Measurements from ENCODE around the gene BBS1. TPM values are rescaled to one million over a fixed set of nuclear protein-coding genes. Genes with fewer than 3 reads are reported as not detected.

The BBS1 gene
- total RNA-seq, 1 donor from 2014 or later: 120 TPM

DNA sequence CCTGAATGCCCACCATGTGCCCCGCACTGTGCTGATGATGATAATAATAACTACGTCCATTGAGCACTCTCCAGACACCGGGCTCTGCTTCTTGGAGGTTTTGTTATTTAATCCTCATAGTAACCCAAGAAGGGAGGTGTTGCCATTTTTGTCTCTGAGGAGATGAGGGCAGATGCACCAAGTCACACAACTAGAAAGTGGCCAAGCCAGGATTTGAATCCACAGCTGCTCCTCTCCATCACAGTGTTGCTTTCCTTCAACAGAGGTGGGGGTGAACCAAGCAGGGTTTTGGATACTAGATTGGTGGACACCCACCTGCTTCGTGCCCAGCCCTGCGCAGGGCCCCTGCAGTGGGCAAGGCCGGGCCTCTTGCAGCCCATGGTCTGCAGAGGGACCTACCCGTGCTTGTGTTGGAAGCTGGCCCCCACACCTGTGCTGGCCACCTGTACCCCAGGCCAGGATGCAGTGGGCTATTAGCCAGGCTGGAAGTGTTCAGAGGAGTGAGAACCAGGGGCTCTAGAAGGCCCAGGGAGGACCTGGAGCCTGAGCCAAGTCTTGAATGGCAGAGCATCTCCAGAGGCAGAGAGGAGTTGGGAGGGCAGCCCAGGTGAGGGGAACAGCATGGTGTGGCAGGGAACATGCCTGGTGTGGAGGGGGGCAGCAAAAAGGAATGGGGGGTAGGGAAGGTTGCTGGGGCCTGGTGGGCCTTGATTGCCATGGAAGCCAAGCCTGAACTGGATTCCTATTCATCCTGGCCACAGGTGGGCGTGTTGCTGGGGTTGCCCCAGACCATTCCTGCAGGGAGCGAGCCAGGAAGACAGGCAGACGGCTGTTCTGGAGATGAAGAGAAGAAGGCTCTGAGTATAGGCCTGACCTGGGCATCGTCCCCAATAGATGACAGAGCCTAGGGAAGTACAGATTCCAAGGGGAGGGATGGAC, 32.9 kb upstream of the BBS1 start:
- DNase-seq (ENCODE audit: low read depth): no peak

GRCh38 chr11:66478729-66479393, 31.6 kb upstream of the BBS1 start:
- no peak for DNase-seq (ENCODE audit: low read depth)

GRCh38 chr11:66479394-66480116, 30.9 kb upstream of the BBS1 start:
- peak; percentile 71 for DNase-seq (ENCODE audit: low read depth)

- DNase-seq (ENCODE audit: low read depth): peak; percentile 85
Observed at GRCh38 chr11:66480117-66480938, 30.1 kb upstream of the BBS1 start, which contains the start of gene DPP3. Gene DPP3, plus strand, starts transcription at chr11:66480434. Its CDS starts 1,767 bp downstream, at chr11:66482201.

DNA sequence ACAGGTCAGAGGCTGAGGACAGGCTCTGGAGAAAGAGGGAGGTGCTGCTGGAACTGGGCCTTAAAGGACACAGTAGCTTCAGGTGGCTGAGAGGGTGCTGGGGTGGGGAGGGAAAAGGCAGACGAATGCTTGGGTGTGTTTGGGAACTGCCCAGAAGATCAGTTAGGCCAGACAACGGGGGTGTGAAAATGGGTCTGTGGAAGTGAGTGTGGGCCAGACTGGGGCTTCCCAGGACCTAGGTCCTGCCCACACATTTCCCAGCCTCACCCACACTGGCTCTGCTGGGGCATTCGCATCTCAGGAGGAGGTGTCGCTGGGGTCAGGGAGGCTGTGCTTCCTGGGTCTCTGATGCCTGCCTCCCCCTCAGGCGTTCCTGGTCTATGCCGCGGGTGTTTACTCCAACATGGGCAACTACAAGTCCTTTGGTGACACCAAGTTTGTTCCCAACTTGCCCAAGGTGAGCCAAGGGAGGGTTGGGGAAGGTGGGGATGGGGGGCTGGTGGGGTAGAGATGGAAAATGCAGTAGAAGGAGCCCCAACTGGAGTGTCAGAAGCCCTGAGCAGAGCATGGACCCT, 25.5 kb upstream of the BBS1 start:
- no peak for DNase-seq (ENCODE audit: low read depth)

DNA sequence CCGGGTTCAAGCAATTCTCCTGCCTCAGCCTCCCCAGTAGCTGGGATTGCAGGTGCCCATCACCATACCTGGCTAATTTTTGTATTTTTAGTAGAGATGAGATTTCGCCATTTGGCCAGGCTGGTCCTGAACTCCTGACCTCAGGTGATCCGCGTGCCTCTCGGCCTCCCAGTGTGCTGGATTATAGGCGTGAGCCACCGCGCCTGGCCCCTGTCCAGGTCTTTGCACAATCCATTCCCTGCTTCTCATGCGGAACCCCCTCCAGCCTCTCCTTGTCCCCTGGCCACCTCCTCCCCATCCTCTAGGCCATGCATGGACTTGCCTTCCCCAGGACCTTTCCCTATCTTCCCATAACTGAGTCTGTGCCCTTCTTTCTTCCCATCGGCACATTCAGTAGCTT, 21.5 kb upstream of the BBS1 start:
- no peak for DNase-seq (ENCODE audit: low read depth)

DNA sequence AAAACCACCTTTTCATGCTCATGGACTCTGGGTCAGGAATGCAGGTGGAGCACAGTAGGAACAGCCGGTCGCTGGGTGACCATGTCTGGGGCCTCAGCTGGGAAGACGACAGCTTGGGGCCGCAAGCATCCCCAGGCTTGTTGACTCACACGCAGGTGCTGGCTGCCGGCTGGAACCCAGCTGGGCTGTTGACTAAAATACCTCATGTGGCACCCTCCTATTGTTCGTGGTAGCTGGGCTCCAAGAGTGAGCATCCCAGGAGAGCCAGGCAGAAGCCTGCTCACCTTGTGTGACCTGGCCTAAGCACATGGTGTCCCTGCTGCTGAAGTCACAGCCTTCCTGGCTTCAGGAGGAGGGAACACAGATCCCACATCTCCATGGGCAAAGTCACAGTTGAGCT, 20.8 kb upstream of the BBS1 start:
- no peak for DNase-seq (ENCODE audit: low read depth)

DNA sequence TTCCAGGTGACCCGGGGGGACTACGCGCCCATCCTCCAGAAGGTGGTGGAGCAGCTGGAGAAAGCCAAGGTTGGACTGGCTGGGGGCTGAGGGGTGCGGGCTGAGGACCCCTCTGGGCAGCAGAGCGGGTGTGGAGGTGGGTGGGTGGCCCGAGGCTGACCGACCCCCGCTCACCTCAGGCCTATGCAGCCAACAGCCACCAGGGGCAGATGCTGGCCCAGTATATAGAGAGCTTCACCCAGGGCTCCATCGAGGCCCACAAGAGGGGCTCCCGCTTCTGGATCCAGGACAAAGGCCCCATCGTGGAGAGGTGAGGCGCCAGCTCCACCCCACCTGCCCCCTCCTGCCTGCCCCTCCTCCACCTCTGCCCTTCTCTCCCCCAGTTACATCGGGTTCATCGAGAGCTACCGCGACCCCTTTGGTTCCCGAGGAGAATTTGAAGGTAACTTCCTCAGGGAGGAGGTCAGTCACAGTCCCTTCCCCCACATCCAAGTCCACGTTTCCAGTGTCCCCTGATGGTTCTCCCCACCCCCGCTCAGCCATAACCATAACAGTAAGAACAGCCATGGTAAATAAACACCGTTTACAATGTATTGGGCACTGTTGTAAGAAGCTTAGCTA, 19.0 kb upstream of the BBS1 start:
- no peak for DNase-seq (ENCODE audit: low read depth)

GRCh38 chr11:66492161-66492865, 18.1 kb upstream of the BBS1 start:
- no peak for DNase-seq (ENCODE audit: low read depth)

DNA sequence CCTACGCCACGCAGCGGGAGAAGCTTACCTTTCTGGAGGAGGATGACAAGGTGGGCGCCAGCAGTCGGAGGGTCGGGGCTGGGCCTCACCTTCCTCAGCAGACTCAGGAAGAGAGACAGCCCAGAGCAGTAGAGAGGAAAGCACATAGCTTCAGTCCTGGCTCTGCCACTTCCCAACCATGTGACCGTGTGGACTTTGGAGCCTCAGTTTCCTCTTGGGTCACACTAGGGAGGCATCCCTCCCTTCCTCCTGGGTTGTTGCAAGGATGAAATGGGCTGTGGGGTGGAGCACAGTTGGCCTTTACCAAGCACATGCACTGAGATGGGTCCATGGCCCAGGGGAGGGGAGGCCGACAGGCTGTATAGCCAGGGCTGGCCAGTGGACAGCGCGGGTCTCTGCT, 17.3 kb upstream of the BBS1 start:
- no peak for DNase-seq (ENCODE audit: low read depth)

GRCh38 chr11:66494458-66494857, 16.0 kb upstream of the BBS1 start:
- no peak for DNase-seq (ENCODE audit: low read depth)

DNA sequence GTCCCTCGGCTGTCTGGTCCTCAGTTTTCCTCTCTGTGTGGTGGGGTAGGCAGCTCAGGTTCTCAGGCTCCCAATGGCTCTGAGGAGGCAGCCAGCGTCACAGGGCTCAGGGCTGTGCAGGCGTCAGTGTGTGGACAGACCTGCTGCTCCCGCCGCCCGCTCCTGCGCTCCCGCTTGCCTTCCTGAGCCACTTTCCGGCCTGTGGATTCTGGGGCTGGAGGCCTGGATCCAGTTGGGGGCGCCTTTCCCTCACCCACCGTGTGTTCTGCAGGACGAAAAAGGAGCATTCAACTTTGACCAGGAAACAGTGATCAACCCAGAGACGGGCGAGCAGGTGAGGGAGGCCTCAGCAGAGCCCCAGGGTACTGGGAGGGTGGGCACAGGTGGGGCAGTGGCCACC, 15.5 kb upstream of the BBS1 start:
- no peak for DNase-seq (ENCODE audit: low read depth)

DNA sequence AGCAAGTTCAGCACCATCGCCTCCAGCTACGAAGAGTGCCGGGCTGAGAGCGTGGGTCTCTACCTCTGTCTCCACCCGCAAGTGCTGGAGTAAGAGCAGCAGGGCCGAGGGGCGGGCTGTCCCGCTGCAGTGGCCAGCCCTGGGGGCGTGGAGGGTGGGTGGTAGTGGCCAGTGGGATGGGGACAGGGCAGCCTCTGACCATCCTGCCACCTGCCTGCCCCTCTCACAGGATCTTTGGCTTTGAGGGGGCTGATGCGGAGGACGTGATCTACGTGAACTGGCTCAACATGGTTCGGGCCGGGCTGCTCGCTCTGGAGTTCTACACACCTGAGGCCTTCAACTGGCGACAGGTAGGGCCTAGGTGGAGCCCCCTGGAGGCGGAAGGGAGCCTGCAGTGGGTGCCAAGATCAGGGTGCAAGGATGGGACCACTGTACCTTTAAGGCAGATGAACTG, 15.0 kb upstream of the BBS1 start:
- DNase-seq (ENCODE audit: low read depth): no peak

GRCh38 chr11:66497206-66497605, 13.2 kb upstream of the BBS1 start:
- DNase-seq (ENCODE audit: low read depth): no peak

DNA sequence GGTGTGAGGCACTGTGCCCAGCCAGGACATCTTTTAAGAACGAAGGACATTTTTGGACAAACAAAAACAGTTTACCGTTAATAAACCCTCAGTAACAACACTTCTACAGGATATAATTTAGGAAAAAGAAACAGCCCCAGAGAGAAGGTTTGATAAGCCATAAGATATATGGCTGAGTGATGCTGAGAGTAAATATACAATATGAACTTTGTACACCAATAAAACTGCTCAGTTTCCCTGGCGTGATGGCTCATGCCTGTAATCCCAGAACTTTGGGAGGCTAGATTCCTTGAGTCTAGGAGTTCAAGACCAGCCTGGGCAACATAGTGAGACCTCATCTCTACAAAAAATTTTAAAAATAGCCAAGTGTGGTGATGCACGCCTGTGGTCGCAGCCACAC, 11.9 kb upstream of the BBS1 start:
- DNase-seq (ENCODE audit: low read depth): no peak

GRCh38 chr11:66505276-66505816, 5.1 kb upstream of the BBS1 start:
- DNase-seq (ENCODE audit: low read depth): no peak

DNA sequence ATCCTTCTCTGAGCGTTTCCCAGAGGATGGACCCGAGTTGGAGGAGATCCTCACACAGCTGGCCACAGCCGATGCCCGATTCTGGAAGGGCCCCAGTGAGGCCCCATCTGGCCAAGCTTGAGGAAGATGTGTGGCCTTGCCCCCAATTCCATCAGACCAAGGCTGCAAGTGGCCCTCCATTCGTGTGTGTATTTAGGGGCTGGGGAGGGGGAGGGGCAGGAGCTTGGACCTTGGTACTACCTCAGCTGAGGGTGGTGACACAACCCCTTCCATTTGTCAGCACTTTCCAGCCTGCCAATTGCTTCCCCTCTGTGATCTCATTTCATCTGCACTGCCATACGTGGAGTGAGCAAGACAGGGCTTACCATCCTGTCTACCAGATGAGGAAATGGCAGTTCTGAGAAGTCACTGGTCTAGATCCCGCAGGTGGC, 1.3 kb upstream of the BBS1 start:
- DNase-seq (ENCODE audit: low read depth): no peak

GRCh38 chr11:66510990-66511339, 530 bp downstream of the BBS1 start:
- DNase-seq (ENCODE audit: low read depth): no peak

DNA sequence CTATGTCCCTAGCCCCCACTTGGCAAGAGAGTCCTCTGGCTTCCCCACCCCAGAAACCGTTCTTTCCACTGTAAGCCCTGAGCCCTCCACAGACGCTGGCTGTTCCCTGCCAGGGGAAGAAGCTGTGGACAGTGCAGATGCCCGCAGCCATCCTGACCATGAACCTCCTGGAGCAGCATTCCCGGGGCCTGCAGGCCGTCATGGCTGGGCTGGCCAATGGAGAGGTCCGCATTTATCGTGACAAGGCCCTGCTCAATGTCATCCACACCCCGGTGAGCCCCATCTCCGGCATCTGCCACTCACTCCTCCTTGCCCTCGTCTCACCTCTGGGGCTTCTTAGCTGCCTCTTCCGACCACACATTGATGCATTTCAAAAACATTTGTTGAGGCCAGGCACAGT, 13.2 kb downstream of the BBS1 start:
- DNase-seq (ENCODE audit: low read depth): no peak
